HFF-Myc (cell line): ENCODE data around the gene NUCB1.

Experiments used
- DNase-seq: peaks from one replicate; pipeline ENCODE4 v3.0.0-alpha.2; 2011; ENCODE audit warnings: low read depth; ENCODE audit errors: extremely low read depth
- H3K4me3 ChIP-seq: replicated peaks from 2 replicates; pipeline ENCODE4 v1.5.1; 2011; ENCODE audit warnings: low read depth, mild to moderate bottlenecking, control low read depth, low read length
- TF ChIP-seq, protein P1 (sequence below): IDR thresholded peaks from 2 replicates; pipeline ENCODE4 v1.5.1; 2012; ENCODE audit warnings: mild to moderate bottlenecking, low read depth, low read length, control low read depth; ENCODE audit errors: missing control alignments

Gene NUCB1

GRCh38 chr19:48859711-48860572 lies 40.2 kb upstream of the NUCB1 start:
- no peak overlapping the region for H3K4me3 ChIP-seq
- TF ChIP-seq, protein P1, sequence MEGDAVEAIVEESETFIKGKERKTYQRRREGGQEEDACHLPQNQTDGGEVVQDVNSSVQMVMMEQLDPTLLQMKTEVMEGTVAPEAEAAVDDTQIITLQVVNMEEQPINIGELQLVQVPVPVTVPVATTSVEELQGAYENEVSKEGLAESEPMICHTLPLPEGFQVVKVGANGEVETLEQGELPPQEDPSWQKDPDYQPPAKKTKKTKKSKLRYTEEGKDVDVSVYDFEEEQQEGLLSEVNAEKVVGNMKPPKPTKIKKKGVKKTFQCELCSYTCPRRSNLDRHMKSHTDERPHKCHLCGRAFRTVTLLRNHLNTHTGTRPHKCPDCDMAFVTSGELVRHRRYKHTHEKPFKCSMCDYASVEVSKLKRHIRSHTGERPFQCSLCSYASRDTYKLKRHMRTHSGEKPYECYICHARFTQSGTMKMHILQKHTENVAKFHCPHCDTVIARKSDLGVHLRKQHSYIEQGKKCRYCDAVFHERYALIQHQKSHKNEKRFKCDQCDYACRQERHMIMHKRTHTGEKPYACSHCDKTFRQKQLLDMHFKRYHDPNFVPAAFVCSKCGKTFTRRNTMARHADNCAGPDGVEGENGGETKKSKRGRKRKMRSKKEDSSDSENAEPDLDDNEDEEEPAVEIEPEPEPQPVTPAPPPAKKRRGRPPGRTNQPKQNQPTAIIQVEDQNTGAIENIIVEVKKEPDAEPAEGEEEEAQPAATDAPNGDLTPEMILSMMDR: no peak
- DNase-seq: no peak

DNA sequence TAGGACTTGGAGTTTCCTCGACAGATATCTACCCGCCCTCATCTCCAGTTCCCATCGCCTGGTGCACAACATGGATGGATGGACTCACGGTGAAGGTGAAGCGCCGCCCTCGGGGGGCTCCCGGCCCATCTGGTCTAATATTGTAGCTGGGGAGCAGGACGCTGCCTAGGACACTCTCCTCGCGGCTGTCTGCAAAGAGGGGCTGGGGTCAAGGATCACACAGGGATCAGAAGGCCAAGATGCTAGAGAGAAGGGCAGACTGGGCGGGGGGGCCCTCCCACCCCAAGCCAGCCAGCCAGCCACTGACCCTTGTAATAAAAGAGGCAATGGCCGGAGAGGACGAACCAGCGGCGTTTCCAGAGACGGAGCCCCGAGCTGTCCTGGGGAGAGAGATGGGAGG lies 38.8 kb upstream of the NUCB1 start:
- TF ChIP-seq, protein P1: no peak
- DNase-seq: no peak
- no peak overlapping the region for H3K4me3 ChIP-seq

DNA sequence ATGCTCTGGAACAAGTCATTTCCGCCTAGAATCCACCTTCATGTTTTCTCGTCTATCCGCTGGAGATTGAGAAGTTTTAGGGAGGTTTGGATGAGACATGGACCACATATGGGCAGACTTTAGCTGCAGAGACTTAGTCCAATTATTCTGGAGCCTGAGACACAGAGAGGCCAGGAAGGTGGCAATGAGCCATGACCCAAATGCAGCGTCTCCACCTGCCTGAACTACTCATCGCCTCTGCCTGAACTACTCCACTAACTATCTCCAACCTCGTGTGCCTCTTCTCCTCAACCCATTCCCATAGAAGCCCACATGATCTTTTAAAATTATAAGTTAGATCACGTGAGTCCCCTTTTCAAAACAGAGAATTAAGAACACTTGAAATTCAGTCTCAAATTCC lies 37.3 kb upstream of the NUCB1 start:
- no peak for DNase-seq
- TF ChIP-seq, protein P1: no peak
- no peak overlapping the region for H3K4me3 ChIP-seq

GRCh38 chr19:48866692-48867091 lies 33.4 kb upstream of the NUCB1 start:
- TF ChIP-seq, protein P1: no peak
- no peak for DNase-seq
- peak overlapping the region; percentile 53 for H3K4me3 ChIP-seq

GRCh38 chr19:48867123-48867745 lies 32.9 kb upstream of the NUCB1 start:
- H3K4me3 ChIP-seq: peak overlapping the region; percentile 53
- DNase-seq: no peak
- TF ChIP-seq, protein P1: no peak

DNA sequence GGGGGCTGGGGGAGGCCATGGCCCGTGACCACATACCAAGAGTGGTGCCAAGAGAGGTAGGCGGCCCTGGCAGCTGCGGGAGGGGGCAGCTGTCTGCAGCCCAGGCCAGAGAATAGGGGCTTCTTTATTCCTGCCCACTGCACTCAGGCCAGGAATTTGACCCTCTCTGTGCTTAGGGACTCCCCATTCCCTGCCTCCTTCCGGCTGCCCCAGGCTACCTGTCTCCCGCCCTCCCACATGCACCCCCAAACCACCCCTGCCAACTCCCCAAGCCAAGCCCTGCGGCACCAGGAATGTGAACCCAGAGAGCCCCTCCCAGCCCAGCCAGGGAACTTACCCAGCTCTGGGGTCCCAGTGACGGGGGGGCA lies 32.4 kb upstream of the NUCB1 start:
- no peak for DNase-seq
- TF ChIP-seq, protein P1: no peak
- peak overlapping the region; percentile 53 for H3K4me3 ChIP-seq
